Measurements from ENCODE around the gene LRRC3. TPM values are rescaled to one million over a fixed set of nuclear protein-coding genes. Genes with fewer than 3 reads are reported as not detected.
A peak's percentile ranks its signal among the peaks of the same experiment; 100 is the strongest.

Gene LRRC3
- total and polyA plus RNA-seq, 2 of the 8 experiments (the other 6 are each of a cell fraction or from before 2014, with no cell fraction given), result 3.1 to 5.4 TPM

- Histone ChIP-seq H2AFZ (ENCODE audit: low read length) (no peak overlapping the region), H3K27ac (ENCODE audit: low read depth, low read length) (no peak overlapping the region), H4K20me1 (replicated peaks in 1 of 2; ENCODE audit: control insufficient read depth in 1 of 2, insufficient read depth in 2 of 2, low read length in 2 of 2) (no peaks in the 10 kb centered on the region), H4K8ac (ENCODE audit: extremely low read depth, insufficient read depth, low read length) (peak overlapping the region; percentile 65), H3K4me2 (ENCODE audit: insufficient read depth in 1 of 2, low read depth in 2 of 2, low read length in 2 of 2) (no peak overlapping the region), H3K4me3 (ENCODE audit: extremely low read depth in 1 of 4, insufficient read depth in 2 of 4, low read depth in 3 of 4, low read length in 4 of 4) (no peak overlapping the region), H3K4me1 (replicated peaks in 1 of 4; ENCODE audit: control insufficient read depth in 3 of 4, insufficient read depth in 4 of 4, low read length in 3 of 4) (peaks cover 0 to 2% (median 0%) of the 10 kb centered on the region in 4 experiments; a peak in 1 of 7 replicates), H2AK5ac (ENCODE audit: low read depth, low read length) (no peak overlapping the region), H3K79me1 (ENCODE audit: low read depth, low read length) (no peaks in the 10 kb centered on the region), H3K23me2 (ENCODE audit: low read depth, low read length) (peaks cover under 1% of the 10 kb centered on the region; the same call in 1 of the 2 replicates), H3K4ac (replicated peaks; ENCODE audit: insufficient read length, low read depth, low read length) (no peak overlapping the region), H3K9ac (replicated peaks in 1 of 4; ENCODE audit: extremely low read depth in 1 of 4, low read depth in 3 of 4, low read length in 3 of 4) (no peak overlapping the region), H2BK5ac (ENCODE audit: low read depth, low read length) (no peak overlapping the region), H2BK15ac (ENCODE audit: low read length) (no peak overlapping the region), H4K91ac (replicated peaks; ENCODE audit: insufficient read length, low read length) (no peak overlapping the region), H3K27me3 (replicated peaks in 1 of 4; ENCODE audit: control insufficient read depth in 3 of 4, extremely low read depth in 1 of 4, insufficient read depth in 3 of 4, low read length in 3 of 4) (no peaks in the 10 kb centered on the region), H4K5ac (ENCODE audit: insufficient read length, low read depth, low read length) (no peak overlapping the region), H3K56ac (replicated peaks; ENCODE audit: insufficient read length, low read depth, low read length) (no peak overlapping the region), H3K79me2 (ENCODE audit: control insufficient read depth in 1 of 2, insufficient read depth in 2 of 2, low read length in 2 of 2) (no peaks in the 10 kb centered on the region), H3K14ac (ENCODE audit: insufficient read length) (no peak overlapping the region), H2BK120ac (replicated peaks; ENCODE audit: low read depth, low read length) (no peak overlapping the region), H3K9me3 (ENCODE audit: insufficient read depth in 2 of 2, low read depth in 1 of 2, low read length in 1 of 2) (no peaks in the 10 kb centered on the region), H2BK12ac (ENCODE audit: low read depth, low read length) (no peak overlapping the region), H3K23ac (ENCODE audit: insufficient read length) (no peak overlapping the region), H2BK20ac (ENCODE audit: low read length) (no peak overlapping the region), H3K18ac (ENCODE audit: extremely low read depth, low read length) (no peak overlapping the region), H3K36me3 (ENCODE audit: control insufficient read depth in 2 of 4, insufficient read depth in 4 of 4, low read length in 3 of 4) (no peaks in the 10 kb centered on the region)
- POLR2A ChIA-PET (ENCODE audit: partially characterized antibody), result interaction anchor here (1.1 kb wide), 1 partner anchor 14 kb away, joined by 3 read pairs; no protein-coding TSS in a partner anchor
- DNase-seq (ENCODE audit: low read depth in 1 of 2, low spot score in 2 of 2) (no peak), FAIRE-seq (no peak)
- no peak for TF ChIP-seq E2F6 (IDR thresholded peaks at IDR 0.05)
- no peak for TF ChIP-seq BRCA1 (IDR thresholded peaks at IDR 0.05; ENCODE audit: low read depth, low read length)
- TF ChIP-seq POU5F1 (IDR thresholded peaks at IDR 0.05; ENCODE audit: low read depth, low read length), result no peak
- 83% methylated on average over 27 of the region's 28 CpGs; no CpG with 5 or more reads in 1 of the 2 experiments for WGBS, 2 experiments (ENCODE audit: extremely low coverage in 1 of 2, insufficient coverage in 1 of 2, insufficient read length in 1 of 2, insufficient replicate concordance in 2 of 2, low coverage in 1 of 2, low lambda C conversion rate in 2 of 2, missing lambda C conversion rate in 1 of 2)
- CTCF ChIA-PET (ENCODE audit: partially characterized antibody), result interaction anchor here (1.1 to 1.9 kb wide), 4 partner anchors 11 to 81 kb away, joined by 3 to 10 read pairs (median 6); no protein-coding TSS in a partner anchor
Observed at GRCh38 chr21:44449473-44450363, 5.6 kb upstream of the LRRC3 start.

Data from H1 (cell line).